Subcutaneous abdominal adipose tissue (tissue), 5 donors: Measurements from ENCODE around the gene UPF2.

Source experiments
- H3K27ac ChIP-seq: one replicate; pipeline ENCODE4 v1.7.0; 2013; ENCODE audit warnings: low read depth, mild to moderate bottlenecking, inconsistent platforms, low read length, moderate library complexity
- H3K27me3 ChIP-seq, 5 donors: one replicate each; pipeline ENCODE4 v1.7.0; 2013; ENCODE audit warnings: low read length in 5 of 5, inconsistent platforms in 1 of 5; ENCODE audit not compliant: control insufficient read depth in 5 of 5, insufficient read depth in 4 of 5
- H3K36me3 ChIP-seq, 5 donors: one replicate each; pipeline ENCODE4 v1.7.0; 2013; ENCODE audit warnings: low read length in 5 of 5; ENCODE audit not compliant: control insufficient read depth in 5 of 5, insufficient read depth in 5 of 5
- H3K4me1 ChIP-seq, 5 donors: one replicate each; pipeline ENCODE4 v1.7.0; 2013; ENCODE audit warnings: low read length in 5 of 5, mild to moderate bottlenecking in 3 of 5, moderate library complexity in 1 of 5; ENCODE audit not compliant: control insufficient read depth in 5 of 5, insufficient read depth in 5 of 5
- H3K4me3 ChIP-seq, 5 donors: one replicate each; pipeline ENCODE4 v1.7.0; 2013; ENCODE audit warnings: low read length in 5 of 5, low read depth in 1 of 5
- H3K9ac ChIP-seq, 5 donors: one replicate each; pipeline ENCODE4 v1.7.0; 2013; ENCODE audit warnings: low read length in 5 of 5, mild to moderate bottlenecking in 4 of 5, moderate library complexity in 3 of 5
- H3K9me3 ChIP-seq, 5 donors: one replicate each; pipeline ENCODE4 v1.7.0; 2013; ENCODE audit warnings: low read length in 5 of 5; ENCODE audit not compliant: control insufficient read depth in 5 of 5
- donor health status: healthy.
- donor health status: healthy.
- donor health status: healthy.
- donor health status: healthy.
- donor health status: healthy.

UPF2 gene

GRCh38 chr10:12068449-12069269, 26.1 kb upstream of the UPF2 start, which contains the start of gene DHTKD1:
DHTKD1 (plus strand) TSS chr10:12068954; CDS start chr10:12069034, 80 bp downstream.
- no peaks in the 10 kb centered on the region for H3K36me3 ChIP-seq
- H3K9me3 ChIP-seq: no peaks in the 10 kb centered on the region
- H3K4me1 ChIP-seq: peaks cover 0 to 16% (median 13%) of the 10 kb centered on the region in 5 donors
- H3K9ac ChIP-seq: peak within 1 kb of the TSS in 4 of 5 donors; percentile 61 to 82 (median 80)
- peak within 1 kb of the TSS; percentile 60 for H3K27ac ChIP-seq
- H3K27me3 ChIP-seq: no peaks in the 10 kb centered on the region
- peak within 1 kb of the TSS; percentile 76 to 90 (median 83) for H3K4me3 ChIP-seq

- H3K9me3 ChIP-seq: no peaks in the 10 kb centered on the region
- H3K4me1 ChIP-seq: peaks cover 0 to 16% (median 13%) of the 10 kb centered on the region in 5 donors
- no peak overlapping the region for H3K4me3 ChIP-seq
- H3K27me3 ChIP-seq: no peaks in the 10 kb centered on the region
- H3K9ac ChIP-seq: no peak overlapping the region
- H3K27ac ChIP-seq: no peak overlapping the region
- no peaks in the 10 kb centered on the region for H3K36me3 ChIP-seq
These were observed 24.7 kb upstream of the UPF2 start for GRCh38 chr10:12067336-12067735.

DNA sequence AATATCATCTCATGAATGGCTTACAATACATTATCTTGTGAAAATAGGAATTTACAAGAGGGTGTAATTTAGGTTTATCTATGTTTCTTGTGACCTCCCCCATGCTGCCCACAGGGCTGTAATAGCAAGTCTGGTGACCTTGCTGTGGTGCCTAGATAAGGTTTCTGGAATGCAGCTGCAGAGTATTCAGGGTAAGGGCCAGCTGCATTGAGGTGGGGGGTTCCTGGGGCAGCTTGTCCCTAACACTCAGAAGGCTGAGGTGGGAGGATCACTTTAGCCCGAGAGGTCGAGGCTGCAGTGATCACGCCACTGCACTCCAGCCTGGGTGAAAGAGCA, 20.8 kb upstream of the UPF2 start:
- no peak overlapping the region for H3K9ac ChIP-seq
- H3K36me3 ChIP-seq: no peaks in the 10 kb centered on the region
- no peaks in the 10 kb centered on the region for H3K27me3 ChIP-seq
- peaks cover 0 to 4% (median 3%) of the 10 kb centered on the region in 5 donors for H3K4me1 ChIP-seq
- no peak overlapping the region for H3K4me3 ChIP-seq
- no peaks in the 10 kb centered on the region for H3K9me3 ChIP-seq
- H3K27ac ChIP-seq: no peak overlapping the region

- no peaks in the 10 kb centered on the region for H3K27me3 ChIP-seq
- H3K36me3 ChIP-seq: no peaks in the 10 kb centered on the region
- H3K4me1 ChIP-seq: no peaks in the 10 kb centered on the region
- no peak overlapping the region for H3K9ac ChIP-seq
- H3K9me3 ChIP-seq: no peaks in the 10 kb centered on the region
- no peak overlapping the region for H3K4me3 ChIP-seq
- no peak overlapping the region for H3K27ac ChIP-seq
These were observed 20.3 kb upstream of the UPF2 start for GRCh38 chr10:12062754-12063482.

DNA sequence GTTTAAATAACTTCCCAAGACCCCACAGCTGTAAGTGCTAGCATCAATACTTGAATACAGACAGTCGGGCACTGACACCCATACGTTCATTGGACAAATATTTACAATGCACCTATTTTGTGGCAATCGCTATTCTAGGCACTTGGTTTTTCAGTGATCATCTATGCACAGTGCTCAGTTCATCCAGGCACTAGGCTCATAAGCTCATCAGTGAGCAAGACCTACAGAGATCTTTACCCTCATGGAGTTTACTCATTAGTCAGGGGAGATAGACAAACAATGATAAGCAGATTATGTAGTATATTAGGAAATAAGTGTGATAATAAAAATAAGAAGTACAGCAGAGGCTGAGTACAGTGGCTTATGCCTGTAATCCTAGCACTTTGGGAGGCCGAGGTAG, 18.5 kb upstream of the UPF2 start:
- no peak overlapping the region for H3K4me3 ChIP-seq
- no peak overlapping the region for H3K27ac ChIP-seq
- no peaks in the 10 kb centered on the region for H3K36me3 ChIP-seq
- H3K9ac ChIP-seq: no peak overlapping the region
- peaks cover 0 to 3% (median 0%) of the 10 kb centered on the region in 5 donors for H3K4me1 ChIP-seq
- no peaks in the 10 kb centered on the region for H3K9me3 ChIP-seq
- no peaks in the 10 kb centered on the region for H3K27me3 ChIP-seq

GRCh38 chr10:12056748-12057147, 14.1 kb upstream of the UPF2 start:
- no peaks in the 10 kb centered on the region for H3K36me3 ChIP-seq
- no peak overlapping the region for H3K27ac ChIP-seq
- H3K27me3 ChIP-seq: no peaks in the 10 kb centered on the region
- H3K9ac ChIP-seq: no peak overlapping the region
- H3K9me3 ChIP-seq: no peaks in the 10 kb centered on the region
- peaks cover 0 to 11% (median 7%) of the 10 kb centered on the region in 5 donors for H3K4me1 ChIP-seq
- no peak overlapping the region for H3K4me3 ChIP-seq

DNA sequence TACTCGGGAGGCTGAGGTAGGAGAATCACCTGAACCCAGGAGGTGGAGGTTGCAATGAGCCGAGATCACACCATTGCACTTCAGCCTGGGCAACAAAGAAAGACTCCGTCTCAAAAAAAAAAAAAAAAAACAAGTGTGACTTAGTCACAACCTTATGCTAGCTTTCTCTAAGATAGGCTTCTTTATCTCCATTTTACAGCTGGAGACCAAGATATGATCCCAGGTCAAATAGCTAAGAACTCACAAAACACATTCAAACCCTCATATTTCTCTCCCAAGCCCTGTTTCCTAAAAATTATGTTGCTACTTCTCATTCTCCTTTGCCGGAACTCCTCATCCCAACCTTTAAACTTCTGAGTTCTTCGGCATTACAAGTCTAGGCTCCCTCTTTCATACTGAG, 13.1 kb upstream of the UPF2 start:
- Histone ChIP-seq H3K36me3 (no peaks in the 10 kb centered on the region), H3K9ac (no peak overlapping the region), H3K27ac (no peak overlapping the region), H3K4me3 (no peak overlapping the region), H3K27me3 (no peaks in the 10 kb centered on the region), H3K4me1 (peaks cover 0 to 11% (median 7%) of the 10 kb centered on the region in 5 donors), H3K9me3 (no peaks in the 10 kb centered on the region)

DNA sequence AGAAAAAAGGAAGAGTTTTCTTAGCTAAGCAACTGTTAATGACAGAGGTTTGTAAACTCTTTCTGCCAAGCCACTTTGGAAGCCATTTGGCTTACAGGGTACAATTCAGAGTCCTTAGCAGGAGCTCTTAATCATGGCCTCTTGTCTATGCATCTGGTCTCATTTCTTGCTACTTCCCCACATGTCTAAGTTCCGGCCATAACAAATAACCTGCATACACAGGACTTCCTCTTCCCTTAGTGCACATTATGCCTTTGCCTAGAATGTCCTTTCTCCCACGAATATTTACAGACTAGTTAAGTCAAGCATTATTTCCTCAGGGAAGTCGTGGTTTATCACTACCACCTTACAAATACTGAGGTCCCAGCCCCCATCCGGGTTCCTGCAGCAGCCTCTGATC, 8.6 kb upstream of the UPF2 start:
- Histone ChIP-seq H3K27me3 (no peaks in the 10 kb centered on the region), H3K4me1 (peaks cover 0 to 10% (median 7%) of the 10 kb centered on the region in 5 donors), H3K9ac (no peak overlapping the region), H3K9me3 (no peaks in the 10 kb centered on the region), H3K4me3 (no peak overlapping the region), H3K27ac (no peak overlapping the region), H3K36me3 (no peaks in the 10 kb centered on the region)

- no peak overlapping the region for H3K9ac ChIP-seq
- H3K4me1 ChIP-seq: peaks cover 0 to 10% (median 7%) of the 10 kb centered on the region in 5 donors
- no peak overlapping the region for H3K27ac ChIP-seq
- H3K9me3 ChIP-seq: no peaks in the 10 kb centered on the region
- H3K4me3 ChIP-seq: no peak overlapping the region
- H3K36me3 ChIP-seq: no peaks in the 10 kb centered on the region
- H3K27me3 ChIP-seq: no peaks in the 10 kb centered on the region
These were observed 7.9 kb upstream of the UPF2 start for GRCh38 chr10:12050528-12050927.

GRCh38 chr10:12048547-12048946, 5.9 kb upstream of the UPF2 start:
- no peaks in the 10 kb centered on the region for H3K9me3 ChIP-seq

More at GRCh38 chr10:12048547-12048946, 5.9 kb upstream of the UPF2 start:
- H3K4me1 ChIP-seq: peaks cover 2 to 6% (median 4%) of the 10 kb centered on the region in 5 donors
- no peaks in the 10 kb centered on the region for H3K27me3 ChIP-seq
- H3K9ac ChIP-seq: no peak overlapping the region
- no peaks in the 10 kb centered on the region for H3K36me3 ChIP-seq
- no peak overlapping the region for H3K4me3 ChIP-seq
- no peak overlapping the region for H3K27ac ChIP-seq
